Trophoblast cell (in vitro differentiated cells and primary cell): ENCODE measurements around the gene CNN2.
"Not testable (repeated sequence)": the region's sequence is repeated elsewhere in the genome, so short reads cannot be mapped to it uniquely, and the experiment has no call there.

Experiments used
- DNase-seq, 2 donors: peaks; one replicate each; pipeline ENCODE4 v3.0.0-alpha.2; 2016
- H2AFZ ChIP-seq: 2 replicates; pipeline ENCODE4 v1.6.1; 2013; ENCODE audit warnings: low read length, moderate library complexity, mild to moderate bottlenecking; ENCODE audit not compliant: insufficient read depth, poor library complexity
- H2AK5ac ChIP-seq: 2 replicates; pipeline ENCODE4 v1.6.1; 2013; ENCODE audit warnings: mild to moderate bottlenecking, low read length
- H2BK120ac ChIP-seq: 2 replicates; pipeline ENCODE4 v1.6.1; 2013; ENCODE audit warnings: low read length, mild to moderate bottlenecking, moderate library complexity; ENCODE audit not compliant: insufficient read depth, poor library complexity
- H2BK12ac ChIP-seq: 2 replicates; pipeline ENCODE4 v1.6.1; 2013; ENCODE audit warnings: mild to moderate bottlenecking, low read length, moderate library complexity
- H2BK5ac ChIP-seq: 2 replicates; pipeline ENCODE4 v1.6.1; 2013; ENCODE audit warnings: low read length, low read depth, moderate library complexity, mild to moderate bottlenecking; ENCODE audit not compliant: poor library complexity
- H3K14ac ChIP-seq: 2 replicates; pipeline ENCODE4 v1.6.1; 2013; ENCODE audit warnings: mild to moderate bottlenecking, low read length
- H3K18ac ChIP-seq: 2 replicates; pipeline ENCODE4 v1.6.1; 2013; ENCODE audit warnings: mild to moderate bottlenecking, low read length
- H3K23ac ChIP-seq: 2 replicates; pipeline ENCODE4 v1.6.1; 2013; ENCODE audit warnings: low read length
- H3K27ac ChIP-seq: 2 replicates; pipeline ENCODE4 v1.5.1; 2013; ENCODE audit warnings: low read depth, mild to moderate bottlenecking, inconsistent platforms, low read length, moderate library complexity
- H3K27me3 ChIP-seq: 2 replicates; pipeline ENCODE4 v1.6.1; 2013; ENCODE audit warnings: inconsistent platforms, mild to moderate bottlenecking, low read length, moderate library complexity; ENCODE audit not compliant: insufficient read depth
- H3K36me3 ChIP-seq, 2 experiments: 1 replicate in 1 of 2; 2 replicates in 1 of 2; pipeline ENCODE4 v1.6.1; 2013; ENCODE audit warnings: low read length in 2 of 2, mild to moderate bottlenecking in 2 of 2, moderate library complexity in 1 of 2; ENCODE audit not compliant: insufficient read depth in 2 of 2, control insufficient read depth in 1 of 2
- H3K4ac ChIP-seq: 2 replicates; pipeline ENCODE4 v1.6.1; 2013; ENCODE audit warnings: low read depth, mild to moderate bottlenecking, low read length, moderate library complexity
- H3K4me1 ChIP-seq, 2 experiments: 1 replicate in 1 of 2; 2 replicates in 1 of 2; pipeline ENCODE4 v1.6.1; 2013; ENCODE audit warnings: low read length in 2 of 2, mild to moderate bottlenecking in 2 of 2, moderate library complexity in 1 of 2; ENCODE audit not compliant: insufficient read depth in 2 of 2, control insufficient read depth in 1 of 2
- H3K4me2 ChIP-seq: 2 replicates; pipeline ENCODE4 v1.6.1; 2013; ENCODE audit warnings: inconsistent platforms, mild to moderate bottlenecking, low read length, moderate library complexity
- H3K4me3 ChIP-seq: 2 replicates; pipeline ENCODE4 v1.5.1; 2013; ENCODE audit warnings: mild to moderate bottlenecking, low read depth, low read length, inconsistent platforms
- H3K79me1 ChIP-seq: one replicate; pipeline ENCODE4 v1.6.1; 2013; ENCODE audit warnings: low read length
- H3K79me2 ChIP-seq: 2 replicates; pipeline ENCODE4 v1.6.1; 2013; ENCODE audit warnings: low read length, mild to moderate bottlenecking; ENCODE audit not compliant: control insufficient read depth, insufficient read depth, poor library complexity
- H3K9ac ChIP-seq: 2 replicates; pipeline ENCODE4 v1.6.1; 2013; ENCODE audit warnings: mild to moderate bottlenecking, low read length
- H3K9me3 ChIP-seq: 2 replicates; pipeline ENCODE4 v1.6.1; 2013; ENCODE audit warnings: low read depth, mild to moderate bottlenecking, control low read depth, inconsistent platforms, low read length; ENCODE audit not compliant: insufficient read depth
- H4K12ac ChIP-seq: 2 replicates; pipeline ENCODE4 v1.6.1; 2013; ENCODE audit warnings: low read depth, mild to moderate bottlenecking, low read length, moderate library complexity
- H4K8ac ChIP-seq: 2 replicates; pipeline ENCODE4 v1.6.1; 2013; ENCODE audit warnings: low read depth, mild to moderate bottlenecking, low read length, moderate library complexity
- H4K91ac ChIP-seq: one replicate; pipeline ENCODE4 v1.6.1; 2013; ENCODE audit warnings: low read depth, mild to moderate bottlenecking, low read length, moderate library complexity
- WGBS: extraction: QIAGEN DNeasy Blood & Tissue Kit; methylation state at CpG from one replicate; pipeline ENCODE4 v1.1.7; 2013; ENCODE audit warnings: missing lambda C conversion rate; ENCODE audit not compliant: insufficient read length, insufficient coverage; ENCODE audit errors: extremely low coverage; 5-methylcytosine and 5-hydroxymethylcytosine counted together

The CNN2 gene

GRCh38 chr19:1020868-1021425 lies 5.5 kb upstream of the CNN2 start, which contains the start of gene TMEM259:
TMEM259 (minus strand) TSS chr19:1021123; CDS start chr19:1020996, 127 bp downstream.
- peak within 1 kb of the TSS; percentile 79 for H3K18ac ChIP-seq
- H3K4me1 ChIP-seq = peaks cover 24 to 39% of the 10 kb centered on the region in 2 experiments
- peak within 1 kb of the TSS; percentile 91 for H4K91ac ChIP-seq
- H2BK5ac ChIP-seq = peak within 1 kb of the TSS; percentile 75
- peak within 1 kb of the TSS; percentile 74 for H3K4me2 ChIP-seq
- H3K79me1 ChIP-seq = peaks cover 10% of the 10 kb centered on the region
- peak within 1 kb of the TSS; percentile 23 for H4K12ac ChIP-seq
- WGBS = no CpG with 5 or more reads among the region's 68 CpGs
- DNase-seq = peak; percentile 94 to 98
- H2BK12ac ChIP-seq = no peak within 1 kb of the TSS
- peak within 1 kb of the TSS; percentile 85 for H3K4me3 ChIP-seq
- no peak within 1 kb of the TSS for H2AFZ ChIP-seq
- peak within 1 kb of the TSS; percentile 94 for H3K4ac ChIP-seq
- H3K27me3 ChIP-seq = no peaks in the 10 kb centered on the region
- peak within 1 kb of the TSS; percentile 13 for H2AK5ac ChIP-seq
- H2BK120ac ChIP-seq = peak within 1 kb of the TSS; percentile 70
- H3K79me2 ChIP-seq = peaks cover 43% of the 10 kb centered on the region
- peak within 1 kb of the TSS; percentile 94 for H3K9ac ChIP-seq
- no peak within 1 kb of the TSS for H3K27ac ChIP-seq
- H3K36me3 ChIP-seq = peaks cover 0 to 17% of the 10 kb centered on the region in 2 experiments
- no peak within 1 kb of the TSS for H3K23ac ChIP-seq
- H4K8ac ChIP-seq = peak within 1 kb of the TSS; percentile 91
- H3K14ac ChIP-seq = peak within 1 kb of the TSS; percentile 45
- no peaks in the 10 kb centered on the region for H3K9me3 ChIP-seq

GRCh38 chr19:1023883-1024188 lies 2.6 kb upstream of the CNN2 start:
- H3K27ac ChIP-seq, H3K9me3 ChIP-seq, H3K9ac ChIP-seq, H3K18ac ChIP-seq, DNase-seq, H3K27me3 ChIP-seq, H3K23ac ChIP-seq, H2BK120ac ChIP-seq, H4K8ac ChIP-seq, H3K4ac ChIP-seq, H3K4me3 ChIP-seq, H2AFZ ChIP-seq, H3K36me3 ChIP-seq, H3K4me2 ChIP-seq, H2AK5ac ChIP-seq, H4K91ac ChIP-seq, H3K14ac ChIP-seq, H2BK5ac ChIP-seq, H4K12ac ChIP-seq, H2BK12ac ChIP-seq: not testable (repeated sequence)
- Histone ChIP-seq H3K4me1 (peaks cover 3 to 21% of the 10 kb centered on the region in 2 experiments), H3K79me1 (peaks cover 30% of the 10 kb centered on the region), H3K79me2 (peaks cover 45% of the 10 kb centered on the region)
- WGBS = no CpG with 5 or more reads among the region's 5 CpGs

GRCh38 chr19:1025080-1025479 lies 1.3 kb upstream of the CNN2 start:
- H3K4ac ChIP-seq, H4K12ac ChIP-seq, H3K27me3 ChIP-seq, H2BK5ac ChIP-seq, H3K36me3 ChIP-seq, H2BK120ac ChIP-seq, H3K4me3 ChIP-seq, H2AFZ ChIP-seq, H4K8ac ChIP-seq, H3K4me2 ChIP-seq, H3K23ac ChIP-seq, H3K18ac ChIP-seq, H4K91ac ChIP-seq, H2AK5ac ChIP-seq, H3K14ac ChIP-seq, H3K9me3 ChIP-seq, H3K9ac ChIP-seq, DNase-seq, H3K27ac ChIP-seq, H2BK12ac ChIP-seq: not testable (repeated sequence)
- H3K4me1 ChIP-seq = peaks cover 0 to 12% of the 10 kb centered on the region in 2 experiments
- peaks cover 32% of the 10 kb centered on the region for H3K79me1 ChIP-seq
- peaks cover 42% of the 10 kb centered on the region for H3K79me2 ChIP-seq
- no CpG with 5 or more reads among the region's 6 CpGs for WGBS

GRCh38 chr19:1026783-1027649 lies 608 bp downstream of the CNN2 start:
- H2BK5ac ChIP-seq = peak overlapping the region; percentile 100
- no CpG with 5 or more reads among the region's 36 CpGs for WGBS

More at GRCh38 chr19:1026783-1027649, 608 bp downstream of the CNN2 start:
- H2BK12ac ChIP-seq = peak overlapping the region; percentile 82
- no peaks in the 10 kb centered on the region for H3K27me3 ChIP-seq
- no peak for DNase-seq
- peak overlapping the region; percentile 97 for H3K27ac ChIP-seq
- peak overlapping the region; percentile 65 for H2AFZ ChIP-seq
- peak overlapping the region; percentile 100 for H3K4ac ChIP-seq
- peaks cover 0 to 9% of the 10 kb centered on the region in 2 experiments for H3K4me1 ChIP-seq
- peaks cover 16 to 18% of the 10 kb centered on the region in 2 experiments for H3K36me3 ChIP-seq
- H2AK5ac ChIP-seq = peak overlapping the region; percentile 97
- peak overlapping the region; percentile 90 for H3K4me2 ChIP-seq
- no peak overlapping the region for H3K23ac ChIP-seq
- peak overlapping the region; percentile 81 for H4K12ac ChIP-seq
- H3K79me2 ChIP-seq = peaks cover 36% of the 10 kb centered on the region
- H3K9ac ChIP-seq = peak overlapping the region; percentile 99
- H3K4me3 ChIP-seq = peak overlapping the region; percentile 97
- peak overlapping the region; percentile 97 for H3K18ac ChIP-seq
- H2BK120ac ChIP-seq = peak overlapping the region; percentile 98
- peaks cover 27% of the 10 kb centered on the region for H3K79me1 ChIP-seq
- H3K14ac ChIP-seq = peak overlapping the region; percentile 97
- peaks cover 4% of the 10 kb centered on the region for H3K9me3 ChIP-seq
- H4K91ac ChIP-seq = peak overlapping the region; percentile 92
- H4K8ac ChIP-seq = peak overlapping the region; percentile 91
